ENCODE measurements around the gene MCC. TPM values are rescaled to one million over a fixed set of nuclear protein-coding genes. Genes with fewer than 3 reads are reported as not detected.

Gene MCC
- total and polyA plus RNA-seq, 2 donors from 2014 or later = 2.4 to 20.6 TPM

DNA sequence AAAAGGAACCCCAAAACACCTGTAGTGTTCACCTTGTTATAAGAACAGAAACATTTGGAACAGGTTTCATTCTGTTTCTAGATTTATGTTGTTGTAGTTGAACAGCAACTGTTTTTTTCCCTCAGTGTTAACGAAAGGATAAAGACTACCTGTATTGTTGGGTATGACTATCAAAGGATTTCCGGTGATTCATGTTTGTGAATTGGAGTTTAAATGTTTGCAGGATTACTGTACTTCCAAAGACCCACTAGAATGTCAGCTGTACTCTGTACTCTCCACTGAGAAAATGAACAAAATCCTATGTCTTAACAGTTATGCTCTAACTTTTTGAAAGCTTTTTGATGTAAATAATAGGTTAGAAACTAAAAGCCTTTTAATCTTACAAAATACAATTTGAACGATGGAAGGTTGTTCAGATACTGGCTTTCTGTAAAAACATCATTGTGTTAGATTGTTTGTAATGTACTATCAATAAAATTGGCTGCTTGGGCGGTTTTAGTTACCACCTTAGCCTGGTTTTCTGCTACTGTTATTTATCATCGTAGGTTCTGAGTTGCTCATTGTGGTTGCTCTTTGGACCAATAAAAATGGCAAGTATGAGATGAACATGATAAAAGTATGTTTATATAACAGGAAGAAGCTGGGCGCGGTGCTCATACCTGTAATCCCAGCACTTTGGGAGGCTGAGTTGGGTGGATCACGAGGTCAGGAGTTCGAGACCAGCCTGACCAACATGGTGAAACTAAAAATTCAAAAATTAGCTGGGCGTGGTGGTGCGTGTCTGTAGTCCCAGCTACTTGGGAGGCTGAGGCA, 467.6 kb downstream of the MCC start:
- TF ChIP-seq, protein P1, sequence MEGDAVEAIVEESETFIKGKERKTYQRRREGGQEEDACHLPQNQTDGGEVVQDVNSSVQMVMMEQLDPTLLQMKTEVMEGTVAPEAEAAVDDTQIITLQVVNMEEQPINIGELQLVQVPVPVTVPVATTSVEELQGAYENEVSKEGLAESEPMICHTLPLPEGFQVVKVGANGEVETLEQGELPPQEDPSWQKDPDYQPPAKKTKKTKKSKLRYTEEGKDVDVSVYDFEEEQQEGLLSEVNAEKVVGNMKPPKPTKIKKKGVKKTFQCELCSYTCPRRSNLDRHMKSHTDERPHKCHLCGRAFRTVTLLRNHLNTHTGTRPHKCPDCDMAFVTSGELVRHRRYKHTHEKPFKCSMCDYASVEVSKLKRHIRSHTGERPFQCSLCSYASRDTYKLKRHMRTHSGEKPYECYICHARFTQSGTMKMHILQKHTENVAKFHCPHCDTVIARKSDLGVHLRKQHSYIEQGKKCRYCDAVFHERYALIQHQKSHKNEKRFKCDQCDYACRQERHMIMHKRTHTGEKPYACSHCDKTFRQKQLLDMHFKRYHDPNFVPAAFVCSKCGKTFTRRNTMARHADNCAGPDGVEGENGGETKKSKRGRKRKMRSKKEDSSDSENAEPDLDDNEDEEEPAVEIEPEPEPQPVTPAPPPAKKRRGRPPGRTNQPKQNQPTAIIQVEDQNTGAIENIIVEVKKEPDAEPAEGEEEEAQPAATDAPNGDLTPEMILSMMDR (IDR thresholded peaks at IDR 0.05; ENCODE audit: borderline replicate concordance, extremely low read depth, insufficient read depth) = no peak
- DNase-seq (no peak), FAIRE-seq (no peak)
- no peaks in the 10 kb centered on the region for H3K27me3 ChIP-seq (ENCODE audit: control insufficient read depth, insufficient read depth, low read length)
- H3K4me3 ChIP-seq (ENCODE audit: low read length in 3 of 3) = no peak overlapping the region
- no peak overlapping the region for H3K27ac ChIP-seq (ENCODE audit: low read depth in 2 of 2, low read length in 2 of 2)
- intact Hi-C loops (cut with DNase I) = no loop called here
- no peak overlapping the region for H3K9ac ChIP-seq (ENCODE audit: low read length in 3 of 3)
- H3K4me1 ChIP-seq (ENCODE audit: control insufficient read depth in 2 of 3, insufficient read depth in 2 of 3, low read depth in 1 of 3, low read length in 3 of 3) = no peaks in the 10 kb centered on the region
- peaks cover 4 to 6% (median 5%) of the 10 kb centered on the region in 3 donors for H3K36me3 ChIP-seq (ENCODE audit: control insufficient read depth in 2 of 3, insufficient read depth in 3 of 3, low read length in 3 of 3)
- no peaks in the 10 kb centered on the region for H3K9me3 ChIP-seq (ENCODE audit: control insufficient read depth in 2 of 3, insufficient read depth in 1 of 3, low read length in 3 of 3)

DNA sequence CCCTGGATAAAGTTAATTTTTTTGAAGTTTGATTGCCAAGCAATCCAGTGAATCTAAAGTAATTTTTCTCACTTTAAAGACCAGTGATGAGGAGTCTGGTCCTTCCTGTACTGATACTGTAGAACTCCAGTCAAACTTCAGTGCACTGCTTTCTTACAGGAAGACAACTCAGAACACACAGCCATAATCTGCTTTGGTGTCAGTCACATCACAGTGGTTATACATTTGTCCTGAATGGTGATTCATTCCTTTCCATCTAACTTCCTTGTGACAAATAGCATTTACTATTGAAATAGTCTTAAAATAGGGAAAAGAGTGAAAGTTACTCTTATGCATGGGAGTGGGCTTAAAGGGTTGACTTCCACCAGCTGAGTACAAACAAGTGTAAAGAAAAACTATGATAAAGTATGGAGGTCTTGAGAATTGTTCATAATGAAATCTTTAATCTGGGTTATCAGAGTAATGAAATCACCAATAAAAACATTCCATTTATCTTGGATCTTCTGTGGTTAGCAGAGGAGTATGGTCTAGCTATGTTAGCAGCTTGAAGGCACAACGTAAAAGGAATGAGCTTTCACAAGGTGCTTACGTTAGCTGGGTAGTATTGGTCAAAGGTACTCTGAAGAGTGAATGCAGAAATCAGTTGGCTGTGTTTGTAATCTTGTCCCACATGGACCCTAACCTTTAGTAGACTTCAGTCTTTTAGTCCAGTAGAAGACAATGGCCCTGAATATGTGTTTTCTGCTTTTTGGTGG, 470.2 kb downstream of the MCC start:
- Histone ChIP-seq H3K27ac (ENCODE audit: low read depth in 2 of 2, low read length in 2 of 2) (no peak overlapping the region), H3K4me1 (ENCODE audit: control insufficient read depth in 2 of 3, insufficient read depth in 2 of 3, low read depth in 1 of 3, low read length in 3 of 3) (no peaks in the 10 kb centered on the region), H3K9ac (ENCODE audit: low read length in 3 of 3) (no peak overlapping the region), H3K36me3 (ENCODE audit: control insufficient read depth in 2 of 3, insufficient read depth in 3 of 3, low read length in 3 of 3) (peaks cover 6 to 10% (median 9%) of the 10 kb centered on the region in 3 donors), H3K4me3 (ENCODE audit: low read length in 3 of 3) (no peak overlapping the region), H3K27me3 (ENCODE audit: control insufficient read depth, insufficient read depth, low read length) (no peaks in the 10 kb centered on the region), H3K9me3 (ENCODE audit: control insufficient read depth in 2 of 3, insufficient read depth in 1 of 3, low read length in 3 of 3) (no peaks in the 10 kb centered on the region)
- FAIRE-seq (no peak), DNase-seq (no peak)
- TF ChIP-seq, protein P1 (IDR thresholded peaks at IDR 0.05; ENCODE audit: borderline replicate concordance, extremely low read depth, insufficient read depth) = no peak
- intact Hi-C loops (cut with DNase I) = no loop called here

DNA sequence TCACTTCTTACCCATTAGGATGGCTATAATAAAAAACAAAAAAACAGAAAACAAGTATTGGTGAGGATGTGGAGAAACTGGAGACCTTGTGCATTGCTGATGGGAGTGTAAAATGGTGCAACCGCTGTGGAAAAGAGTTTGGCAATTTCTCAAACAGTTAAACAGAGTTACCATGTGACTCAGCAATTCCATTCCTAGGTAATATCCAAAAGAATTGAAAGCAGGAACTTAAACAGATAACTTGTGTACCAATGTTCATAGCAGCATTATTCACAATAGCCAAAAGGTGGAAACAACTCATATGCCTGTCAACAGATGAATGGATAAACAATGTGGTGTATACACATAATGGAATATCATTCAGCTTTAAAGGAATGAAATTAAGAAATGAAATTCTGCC, 482.8 kb downstream of the MCC start:
- Histone ChIP-seq H3K27me3 (ENCODE audit: control insufficient read depth, insufficient read depth, low read length) (no peaks in the 10 kb centered on the region), H3K9me3 (ENCODE audit: control insufficient read depth in 2 of 3, insufficient read depth in 1 of 3, low read length in 3 of 3) (no peaks in the 10 kb centered on the region), H3K4me1 (ENCODE audit: control insufficient read depth in 2 of 3, insufficient read depth in 2 of 3, low read depth in 1 of 3, low read length in 3 of 3) (no peaks in the 10 kb centered on the region), H3K36me3 (ENCODE audit: control insufficient read depth in 2 of 3, insufficient read depth in 3 of 3, low read length in 3 of 3) (peaks cover 8 to 17% (median 12%) of the 10 kb centered on the region in 3 donors), H3K4me3 (ENCODE audit: low read length in 3 of 3) (no peak overlapping the region), H3K27ac (ENCODE audit: low read depth in 2 of 2, low read length in 2 of 2) (no peak overlapping the region), H3K9ac (ENCODE audit: low read length in 3 of 3) (no peak overlapping the region)
- FAIRE-seq (no peak), DNase-seq (no peak)
- intact Hi-C loops (cut with DNase I) = no loop called here
- TF ChIP-seq, protein P1 (IDR thresholded peaks at IDR 0.05; ENCODE audit: borderline replicate concordance, extremely low read depth, insufficient read depth) = no peak

Data from kidney (tissue), 14 donors.